Astrocyte (in vitro differentiated cells and primary cell): ENCODE data around the gene LPO. TPM values are rescaled to one million over a fixed set of nuclear protein-coding genes. Genes with fewer than 3 reads are reported as not detected.

Experiments used
- DNase-seq: peaks from one replicate; pipeline ENCODE4 v3.0.0-alpha.2; 2010; ENCODE audit warnings: low read depth
- FAIRE-seq: peaks from 2 replicates; lab custom pipeline; 2011; peaks lifted over from hg19 to GRCh38; lab: Jason Lieb, UNC
- H2AFZ ChIP-seq: 2 replicates; pipeline ENCODE4 v1.6.0; 2012; ENCODE audit warnings: low read depth, low read length, inconsistent platforms
- H3K27ac ChIP-seq: 2 replicates; pipeline ENCODE4 v1.5.1; 2011; ENCODE audit warnings: low read depth, low read length, inconsistent platforms
- H3K27me3 ChIP-seq: 2 replicates; pipeline ENCODE4 v1.6.0; 2011; ENCODE audit warnings: low read length, inconsistent platforms; ENCODE audit not compliant: insufficient read depth
- H3K36me3 ChIP-seq: 2 replicates; pipeline ENCODE4 v1.5.1; 2011; ENCODE audit warnings: low read length, inconsistent platforms; ENCODE audit not compliant: insufficient read depth
- H3K4me1 ChIP-seq: 2 replicates; pipeline ENCODE4 v1.5.1; 2011; ENCODE audit warnings: low read length, inconsistent platforms; ENCODE audit not compliant: insufficient read depth
- H3K4me2 ChIP-seq: 2 replicates; pipeline ENCODE4 v1.6.0; 2012; ENCODE audit warnings: low read length, inconsistent platforms
- H3K4me3 ChIP-seq: 2 replicates; pipeline ENCODE4 v1.5.1; 2011; ENCODE audit warnings: low read depth, mild to moderate bottlenecking, low read length, inconsistent platforms; ENCODE audit not compliant: insufficient read depth
- H3K79me2 ChIP-seq: 2 replicates; pipeline ENCODE4 v1.6.0; 2012; ENCODE audit warnings: mild to moderate bottlenecking, low read length, inconsistent platforms; ENCODE audit not compliant: insufficient read depth
- H3K9ac ChIP-seq: 2 replicates; pipeline ENCODE4 v1.6.0; 2012; ENCODE audit warnings: mild to moderate bottlenecking, low read length, inconsistent platforms
- H3K9me3 ChIP-seq: 2 replicates; pipeline ENCODE4 v1.5.1; 2012; ENCODE audit warnings: low read depth, mild to moderate bottlenecking, low read length, inconsistent platforms; ENCODE audit not compliant: insufficient read depth
- H4K20me1 ChIP-seq: 2 replicates; pipeline ENCODE4 v1.6.0; 2012; ENCODE audit warnings: low read length, inconsistent platforms; ENCODE audit not compliant: insufficient read depth
- H3K27ac Mint-ChIP-seq: one replicate; pipeline ENCODE4 v1.8.0; 2021; ENCODE audit warnings: mild to moderate bottlenecking, mixed read lengths; ENCODE audit not compliant: unreplicated experiment
- H3K27me3 Mint-ChIP-seq: one replicate; pipeline ENCODE4 v1.8.0; 2021; ENCODE audit warnings: low read depth, mixed read lengths; ENCODE audit not compliant: unreplicated experiment
- H3K36me3 Mint-ChIP-seq: one replicate; pipeline ENCODE4 v1.8.0; 2021; ENCODE audit warnings: low read depth, mixed read lengths; ENCODE audit not compliant: unreplicated experiment
- H3K4me1 Mint-ChIP-seq: one replicate; pipeline ENCODE4 v1.8.0; 2021; ENCODE audit warnings: low read depth, mixed read lengths; ENCODE audit not compliant: unreplicated experiment
- H3K4me3 Mint-ChIP-seq: one replicate; pipeline ENCODE4 v1.8.0; 2021; ENCODE audit warnings: mild to moderate bottlenecking, moderate library complexity, mixed read lengths; ENCODE audit not compliant: unreplicated experiment
- H3K9me3 Mint-ChIP-seq: one replicate; pipeline ENCODE4 v1.8.0; 2021; ENCODE audit warnings: mild to moderate bottlenecking, mixed read lengths; ENCODE audit not compliant: unreplicated experiment
- EZH2 ChIP-seq: IDR thresholded peaks from 2 replicates; pipeline ENCODE4 v1.6.1; 2012; ENCODE audit warnings: mild to moderate bottlenecking, low read length, inconsistent platforms; ENCODE audit not compliant: insufficient read depth
- total RNA-seq: library from RNA; stranded (reverse); gene quantifications from 2 replicates; pipeline ENCODE4 v1.2.1, GENCODE V29; 2021
- TF ChIP-seq, protein P1 (sequence below): IDR thresholded peaks from 2 replicates; pipeline ENCODE4 v1.5.1; 2011; ENCODE audit warnings: low read depth, mild to moderate bottlenecking, inconsistent platforms, low read length, moderate library complexity; ENCODE audit not compliant: insufficient read depth

The LPO gene
- total RNA-seq, 1 donor from 2014 or later, result not detected

DNA sequence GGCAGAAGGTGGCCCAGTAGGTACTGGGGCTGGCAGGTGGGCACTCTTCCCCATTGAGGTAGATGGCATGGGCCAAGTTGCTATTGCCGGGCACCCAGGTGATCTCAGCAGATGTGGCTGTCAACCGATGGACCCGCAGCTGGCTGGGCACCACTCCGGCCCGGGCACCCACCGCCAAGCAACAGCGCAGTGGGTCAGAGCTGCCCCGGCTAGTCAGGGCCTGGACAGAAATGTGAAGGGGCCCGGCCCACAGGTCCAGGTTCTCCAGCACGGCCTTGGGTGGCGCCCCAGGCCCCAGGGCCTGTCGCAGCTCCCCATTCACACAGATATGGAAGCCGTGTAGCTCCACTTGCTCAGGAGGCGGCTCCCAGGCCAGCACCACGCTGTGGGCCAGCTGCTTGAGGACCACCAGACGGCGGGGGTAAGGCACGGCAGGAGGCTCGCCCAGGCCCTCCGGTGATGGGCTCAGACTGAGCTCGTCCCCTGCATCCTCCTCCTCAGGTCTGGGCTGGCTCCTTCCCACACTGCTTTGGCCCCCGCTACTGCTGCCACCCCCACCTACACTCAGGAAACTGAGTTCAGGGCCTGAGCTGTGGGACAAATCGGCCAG is 73.7 kb downstream of the LPO start:
- peaks cover 2% of the 10 kb centered on the region for H3K9me3 Mint-ChIP-seq
- H3K27ac ChIP-seq, result no peak overlapping the region
- H3K4me2 ChIP-seq, result no peak overlapping the region
- no peaks in the 10 kb centered on the region for H3K9me3 ChIP-seq
- no peak overlapping the region for H3K9ac ChIP-seq
- H3K4me3 ChIP-seq, result no peak overlapping the region
- FAIRE-seq, result no peak
- H3K27me3 Mint-ChIP-seq, result peaks cover 33% of the 10 kb centered on the region
- H2AFZ ChIP-seq, result no peak overlapping the region
- no peak overlapping the region for H3K4me3 Mint-ChIP-seq
- no peaks in the 10 kb centered on the region for H3K79me2 ChIP-seq
- H3K27me3 ChIP-seq, result no peaks in the 10 kb centered on the region
- H3K4me1 ChIP-seq, result no peaks in the 10 kb centered on the region
- H3K4me1 Mint-ChIP-seq, result no peaks in the 10 kb centered on the region
- no peaks in the 10 kb centered on the region for H3K36me3 ChIP-seq
- H4K20me1 ChIP-seq, result no peaks in the 10 kb centered on the region
- TF ChIP-seq, protein P1, sequence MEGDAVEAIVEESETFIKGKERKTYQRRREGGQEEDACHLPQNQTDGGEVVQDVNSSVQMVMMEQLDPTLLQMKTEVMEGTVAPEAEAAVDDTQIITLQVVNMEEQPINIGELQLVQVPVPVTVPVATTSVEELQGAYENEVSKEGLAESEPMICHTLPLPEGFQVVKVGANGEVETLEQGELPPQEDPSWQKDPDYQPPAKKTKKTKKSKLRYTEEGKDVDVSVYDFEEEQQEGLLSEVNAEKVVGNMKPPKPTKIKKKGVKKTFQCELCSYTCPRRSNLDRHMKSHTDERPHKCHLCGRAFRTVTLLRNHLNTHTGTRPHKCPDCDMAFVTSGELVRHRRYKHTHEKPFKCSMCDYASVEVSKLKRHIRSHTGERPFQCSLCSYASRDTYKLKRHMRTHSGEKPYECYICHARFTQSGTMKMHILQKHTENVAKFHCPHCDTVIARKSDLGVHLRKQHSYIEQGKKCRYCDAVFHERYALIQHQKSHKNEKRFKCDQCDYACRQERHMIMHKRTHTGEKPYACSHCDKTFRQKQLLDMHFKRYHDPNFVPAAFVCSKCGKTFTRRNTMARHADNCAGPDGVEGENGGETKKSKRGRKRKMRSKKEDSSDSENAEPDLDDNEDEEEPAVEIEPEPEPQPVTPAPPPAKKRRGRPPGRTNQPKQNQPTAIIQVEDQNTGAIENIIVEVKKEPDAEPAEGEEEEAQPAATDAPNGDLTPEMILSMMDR, result no peak
- TF ChIP-seq EZH2, result no peak
- no peaks in the 10 kb centered on the region for H3K36me3 Mint-ChIP-seq
- H3K27ac Mint-ChIP-seq, result no peak overlapping the region
- DNase-seq, result no peak

GRCh38 chr17:58312829-58313228 is 74.4 kb downstream of the LPO start:
- Histone ChIP-seq H3K27me3 (no peaks in the 10 kb centered on the region), H3K4me3 (no peak overlapping the region)
- H3K4me3 Mint-ChIP-seq, result no peak overlapping the region

More at GRCh38 chr17:58312829-58313228, 74.4 kb downstream of the LPO start:
- DNase-seq (no peak), FAIRE-seq (no peak)
- peaks cover 2% of the 10 kb centered on the region for H3K9me3 Mint-ChIP-seq
- Histone ChIP-seq H4K20me1 (no peaks in the 10 kb centered on the region), H3K36me3 (no peaks in the 10 kb centered on the region), H2AFZ (no peak overlapping the region), H3K79me2 (no peaks in the 10 kb centered on the region), H3K4me2 (no peak overlapping the region), H3K4me1 (no peaks in the 10 kb centered on the region), H3K9ac (no peak overlapping the region), H3K9me3 (no peaks in the 10 kb centered on the region), H3K27ac (no peak overlapping the region)
- TF ChIP-seq, protein P1, result no peak
- no peak for TF ChIP-seq EZH2
- no peaks in the 10 kb centered on the region for H3K4me1 Mint-ChIP-seq
- H3K27me3 Mint-ChIP-seq, result peaks cover 31% of the 10 kb centered on the region
- H3K27ac Mint-ChIP-seq, result no peak overlapping the region
- H3K36me3 Mint-ChIP-seq, result no peaks in the 10 kb centered on the region
